ENCODE data around the gene SURF4. TPM values are rescaled to one million over a fixed set of nuclear protein-coding genes. Genes with fewer than 3 reads are reported as not detected.

Gene SURF4
- total and polyA plus RNA-seq, 8 donors = 26.4 to 200 (median 132) TPM

DNA sequence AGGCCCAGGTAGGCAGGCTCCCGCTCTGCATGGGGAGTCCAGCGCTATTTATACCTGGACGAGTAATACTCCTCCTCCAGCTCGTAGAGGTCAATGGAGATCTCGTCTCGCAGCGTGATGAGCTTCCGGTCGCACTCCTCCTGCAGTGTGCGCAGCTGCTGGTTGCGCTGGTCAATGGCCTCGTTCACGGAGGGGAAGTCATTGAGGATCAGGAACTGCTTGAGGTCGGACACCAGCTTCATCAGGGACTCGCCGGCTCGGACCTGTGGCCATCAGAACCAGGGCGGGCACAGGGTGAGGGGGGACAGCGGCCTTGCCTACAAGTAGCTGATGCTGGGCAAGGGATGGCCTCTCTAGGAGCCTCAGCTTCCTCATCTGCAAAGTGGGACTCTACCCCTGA is 31.8 kb downstream of the SURF4 start:
- intact Hi-C loops (cut with DNase I; ENCODE audit: low total_unique reads) = no loop called here
- Histone ChIP-seq H3K4me3 (no peak overlapping the region), H3K9me3 (no peaks in the 10 kb centered on the region), H3K27me3 (no peaks in the 10 kb centered on the region), H3K4me1 (peaks cover 16 to 55% (median 29%) of the 10 kb centered on the region in 4 donors), H3K36me3 (peaks cover 58 to 71% (median 70%) of the 10 kb centered on the region in 4 donors), H3K27ac (no peak overlapping the region)
- TF ChIP-seq, protein P1, sequence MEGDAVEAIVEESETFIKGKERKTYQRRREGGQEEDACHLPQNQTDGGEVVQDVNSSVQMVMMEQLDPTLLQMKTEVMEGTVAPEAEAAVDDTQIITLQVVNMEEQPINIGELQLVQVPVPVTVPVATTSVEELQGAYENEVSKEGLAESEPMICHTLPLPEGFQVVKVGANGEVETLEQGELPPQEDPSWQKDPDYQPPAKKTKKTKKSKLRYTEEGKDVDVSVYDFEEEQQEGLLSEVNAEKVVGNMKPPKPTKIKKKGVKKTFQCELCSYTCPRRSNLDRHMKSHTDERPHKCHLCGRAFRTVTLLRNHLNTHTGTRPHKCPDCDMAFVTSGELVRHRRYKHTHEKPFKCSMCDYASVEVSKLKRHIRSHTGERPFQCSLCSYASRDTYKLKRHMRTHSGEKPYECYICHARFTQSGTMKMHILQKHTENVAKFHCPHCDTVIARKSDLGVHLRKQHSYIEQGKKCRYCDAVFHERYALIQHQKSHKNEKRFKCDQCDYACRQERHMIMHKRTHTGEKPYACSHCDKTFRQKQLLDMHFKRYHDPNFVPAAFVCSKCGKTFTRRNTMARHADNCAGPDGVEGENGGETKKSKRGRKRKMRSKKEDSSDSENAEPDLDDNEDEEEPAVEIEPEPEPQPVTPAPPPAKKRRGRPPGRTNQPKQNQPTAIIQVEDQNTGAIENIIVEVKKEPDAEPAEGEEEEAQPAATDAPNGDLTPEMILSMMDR (IDR thresholded peaks at IDR 0.05) = no peak
- no peak for TF ChIP-seq POLR2AphosphoS5 (IDR thresholded peaks at IDR 0.05)
- TF ChIP-seq POLR2A (IDR thresholded peaks at IDR 0.05) = no peak
- no peak for TF ChIP-seq EP300 (IDR thresholded peaks at IDR 0.05)
- DNase-seq = no peak
- 95 to 97% (median 96%) methylated on average over 15 to 19 of the region's 19 CpGs for WGBS, 5 donors

DNA sequence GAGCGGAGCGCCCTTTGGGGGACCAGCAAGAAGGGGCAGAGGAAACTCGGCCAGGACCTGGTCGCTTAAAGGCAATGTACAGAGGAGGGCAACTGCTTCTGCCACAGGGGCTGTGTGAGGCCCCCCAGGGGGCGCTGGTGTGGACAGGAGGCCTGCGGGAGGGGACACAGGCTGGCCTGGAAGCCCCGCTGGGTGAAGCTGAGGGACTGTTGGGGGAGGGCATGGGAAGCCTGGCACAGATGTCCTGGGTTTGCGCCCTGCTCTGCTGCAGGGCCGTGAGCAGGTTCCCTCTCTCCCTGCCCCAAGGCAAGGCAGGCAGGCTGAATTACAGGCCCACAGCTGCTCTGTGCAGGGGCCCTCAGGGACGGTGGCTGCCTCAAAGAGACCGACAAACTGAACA is 33.3 kb downstream of the SURF4 start:
- H3K36me3 ChIP-seq = peaks cover 58 to 78% (median 72%) of the 10 kb centered on the region in 4 donors
- WGBS, 5 donors = 76 to 86% (median 85%) methylated on average over 10 to 11 of the region's 11 CpGs
- no peak overlapping the region for H3K4me3 ChIP-seq
- intact Hi-C loops (cut with DNase I; ENCODE audit: low total_unique reads) = no loop called here
- no peaks in the 10 kb centered on the region for H3K27me3 ChIP-seq
- TF ChIP-seq, protein P1 (IDR thresholded peaks at IDR 0.05) = no peak
- TF ChIP-seq POLR2AphosphoS5 (IDR thresholded peaks at IDR 0.05) = no peak
- TF ChIP-seq EP300 (IDR thresholded peaks at IDR 0.05) = no peak
- no peak for TF ChIP-seq POLR2A (IDR thresholded peaks at IDR 0.05)
- H3K9me3 ChIP-seq = no peaks in the 10 kb centered on the region
- H3K27ac ChIP-seq = peak overlapping the region in 2 of 5 donors; percentile 21 to 38
- peaks cover 14 to 50% (median 22%) of the 10 kb centered on the region in 4 donors for H3K4me1 ChIP-seq
- no peak for DNase-seq

DNA sequence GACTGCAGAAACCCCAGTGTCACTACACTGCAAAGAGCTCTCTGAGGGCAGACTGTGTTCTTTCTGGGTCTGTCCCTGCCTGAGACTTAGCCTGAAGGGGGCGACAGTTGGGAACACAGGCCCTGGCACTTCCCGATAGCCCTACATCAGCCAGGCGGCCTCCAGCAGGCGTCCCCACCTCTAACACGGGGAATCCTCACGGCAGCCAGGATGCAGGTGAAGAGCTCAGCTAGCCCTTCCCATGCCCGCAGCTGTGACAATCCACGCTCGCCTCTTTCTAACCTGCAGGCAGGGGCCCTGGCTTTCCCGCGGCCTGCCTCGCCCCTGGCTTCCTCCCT is 33.8 kb downstream of the SURF4 start:
- TF ChIP-seq POLR2A (IDR thresholded peaks at IDR 0.05) = no peak
- TF ChIP-seq, protein P1 (IDR thresholded peaks at IDR 0.05) = no peak
- TF ChIP-seq EP300 (IDR thresholded peaks at IDR 0.05) = no peak
- TF ChIP-seq POLR2AphosphoS5 (IDR thresholded peaks at IDR 0.05) = no peak
- WGBS, 5 donors = 75 to 94% (median 82%) methylated on average over 5 to 12 of the region's 12 CpGs

DNA sequence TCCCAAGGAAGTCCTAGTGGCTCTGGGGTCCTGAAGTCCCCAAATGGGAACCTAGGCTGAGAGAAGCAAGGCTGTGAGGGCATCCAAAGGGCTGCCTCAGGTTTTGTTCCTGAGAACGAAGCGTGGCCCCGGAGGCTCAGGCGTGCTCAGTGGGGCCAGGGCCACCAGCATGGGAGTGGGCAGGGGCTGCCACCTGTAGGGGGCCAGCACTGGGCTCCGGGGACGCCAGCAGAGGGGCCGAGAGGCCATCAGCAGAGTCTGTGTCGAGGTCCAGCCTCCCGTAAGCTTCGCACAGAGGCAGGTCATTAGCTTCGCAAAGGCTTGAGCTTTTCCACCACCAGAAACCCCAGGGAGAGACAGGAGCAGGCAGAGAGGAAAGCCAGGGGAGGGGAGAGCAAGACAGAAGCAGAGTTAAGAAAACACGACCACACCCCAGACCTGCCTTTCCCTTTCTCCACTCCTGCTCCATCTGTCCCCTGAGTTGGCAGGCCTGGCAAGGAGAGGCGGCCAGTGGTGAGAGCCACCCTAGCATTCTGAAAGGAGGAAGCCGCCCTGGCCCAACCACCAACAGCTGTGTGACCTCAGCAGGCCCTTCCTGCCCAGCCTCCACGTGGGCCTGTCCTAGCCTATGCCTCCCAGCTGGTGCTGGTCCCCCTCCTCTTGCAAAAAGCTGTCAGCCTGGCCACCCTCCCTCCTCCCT is 34.3 kb downstream of the SURF4 start:
- TF ChIP-seq POLR2A (IDR thresholded peaks at IDR 0.05) (no peak), EP300 (IDR thresholded peaks at IDR 0.05) (no peak), POLR2AphosphoS5 (IDR thresholded peaks at IDR 0.05) (no peak)
- TF ChIP-seq, protein P1 (IDR thresholded peaks at IDR 0.05) = no peak
- peak overlapping the region in 3 of 5 donors; percentile 20 to 39 (median 21) for H3K27ac ChIP-seq

More for the DNA sequence above, 33.8 kb downstream of the SURF4 start:
- H3K27ac ChIP-seq = peak overlapping the region in 2 of 5 donors; percentile 21 to 38
- no peak for DNase-seq
- no peaks in the 10 kb centered on the region for H3K9me3 ChIP-seq
- peaks cover 12 to 48% (median 19%) of the 10 kb centered on the region in 4 donors for H3K4me1 ChIP-seq
- H3K27me3 ChIP-seq = no peaks in the 10 kb centered on the region
- no peak overlapping the region for H3K4me3 ChIP-seq
- intact Hi-C loops (cut with DNase I; ENCODE audit: low total_unique reads) = no loop called here
- H3K36me3 ChIP-seq = peaks cover 58 to 78% (median 72%) of the 10 kb centered on the region in 4 donors

More for the DNA sequence above, 34.3 kb downstream of the SURF4 start:
- WGBS, 5 donors = 83 to 89% (median 84%) methylated on average over 13 to 15 of the region's 15 CpGs
- peak overlapping the region in 1 of 4 donors; percentile 4 for H3K4me3 ChIP-seq
- H3K36me3 ChIP-seq = peaks cover 58 to 78% (median 72%) of the 10 kb centered on the region in 4 donors
- H3K9me3 ChIP-seq = no peaks in the 10 kb centered on the region
- intact Hi-C loops (cut with DNase I; ENCODE audit: low total_unique reads) = no loop called here
- no peak for DNase-seq
- H3K27me3 ChIP-seq = no peaks in the 10 kb centered on the region
- H3K4me1 ChIP-seq = peaks cover 9 to 48% (median 19%) of the 10 kb centered on the region in 4 donors
